HG02870 (cell line): ENCODE measurements around the gene ZNF292.
"Not testable (repeated sequence)": the region's sequence is repeated elsewhere in the genome, so short reads cannot be mapped to it uniquely, and the experiment has no call there.

Experiments used
- ATAC-seq: cut with Tn5 transposase; IDR thresholded peaks from one replicate; pipeline ENCODE4 v1.9.1; 2021; ENCODE audit warnings: mild to moderate bottlenecking, moderate library complexity; ENCODE audit not compliant: unreplicated experiment

The ZNF292 gene

GRCh38 chr6:87264481-87264880 lies 109.1 kb downstream of the ZNF292 start:
- no peak for ATAC-seq

GRCh38 chr6:87274660-87275274 lies 119.4 kb downstream of the ZNF292 start:
- ATAC-seq: no peak

GRCh38 chr6:87276624-87277023 lies 121.3 kb downstream of the ZNF292 start:
- no peak for ATAC-seq

GRCh38 chr6:87277123-87277522 lies 121.8 kb downstream of the ZNF292 start:
- ATAC-seq: no peak

GRCh38 chr6:87279196-87279595 lies 123.8 kb downstream of the ZNF292 start:
- no peak for ATAC-seq

GRCh38 chr6:87281426-87281825 lies 126.1 kb downstream of the ZNF292 start:
- ATAC-seq: no peak

- no peak for ATAC-seq
These were observed 127.4 kb downstream of the ZNF292 start for GRCh38 chr6:87282743-87283142.

GRCh38 chr6:87283461-87283860 lies 128.1 kb downstream of the ZNF292 start:
- ATAC-seq: no peak

GRCh38 chr6:87287251-87287650 lies 131.9 kb downstream of the ZNF292 start:
- ATAC-seq: no peak

GRCh38 chr6:87289571-87289970 lies 134.2 kb downstream of the ZNF292 start:
- no peak for ATAC-seq

- no peak for ATAC-seq
These were observed 136.5 kb downstream of the ZNF292 start for GRCh38 chr6:87291883-87292282.

- no peak for ATAC-seq
These were observed 138.2 kb downstream of the ZNF292 start for GRCh38 chr6:87293526-87293925.

- ATAC-seq: no peak
These were observed 141.8 kb downstream of the ZNF292 start for GRCh38 chr6:87297119-87297518.

- ATAC-seq: not testable (repeated sequence)
These were observed 145.9 kb downstream of the ZNF292 start for GRCh38 chr6:87301277-87301676.

GRCh38 chr6:87308970-87309369 lies 153.6 kb downstream of the ZNF292 start:
- no peak for ATAC-seq

- ATAC-seq: no peak
These were observed 157.5 kb downstream of the ZNF292 start for GRCh38 chr6:87312860-87313259.
